OCI-LY1 (cell line): ENCODE data around the gene NPR2.

Experiments used
- H2AFZ ChIP-seq: fragments of 200-600 bp; sonication (generic), shearing (Covaris generic); 2 replicates; pipeline ENCODE4 v1.6.0; 2014; ENCODE audit warnings: antibody characterized with exemption, mild to moderate bottlenecking, low read length
- H3F3A ChIP-seq: fragments of 200-600 bp; sonication (generic), shearing (Covaris generic); 2 replicates; pipeline ENCODE4 v1.6.0; 2014; ENCODE audit warnings: mild to moderate bottlenecking, antibody characterized with exemption, low read length, moderate library complexity; ENCODE audit not compliant: insufficient read depth
- H3K27ac ChIP-seq: fragments of 200-600 bp; sonication (generic); 2 replicates; pipeline ENCODE4 v1.5.1; 2014; ENCODE audit warnings: low read length, mixed run types, mild to moderate bottlenecking, low read depth; ENCODE audit not compliant: poor library complexity, severe bottlenecking
- H3K27me3 ChIP-seq: fragments of 200-600 bp; sonication (generic); 2 replicates; pipeline ENCODE4 v1.6.0; 2014; ENCODE audit warnings: antibody characterized with exemption, mild to moderate bottlenecking, low read length, moderate library complexity; ENCODE audit not compliant: insufficient read depth
- H3K36me3 ChIP-seq: fragments of 200-600 bp; sonication (generic); 2 replicates; pipeline ENCODE4 v1.6.1; 2014; ENCODE audit warnings: mild to moderate bottlenecking, antibody characterized with exemption, low read length, moderate library complexity, mixed read lengths; ENCODE audit not compliant: insufficient read depth
- H3K4me1 ChIP-seq: fragments of 200-600 bp; sonication (generic); 2 replicates; pipeline ENCODE4 v1.5.1; 2014; ENCODE audit warnings: mild to moderate bottlenecking, low read length, moderate library complexity; ENCODE audit not compliant: insufficient read depth, severe bottlenecking
- H3K4me2 ChIP-seq: fragments of 200-600 bp; sonication (generic), shearing (Covaris generic); 2 replicates; pipeline ENCODE4 v1.6.1; 2014; ENCODE audit warnings: low read length
- H3K4me3 ChIP-seq: fragments of 200-600 bp; sonication (generic); 2 replicates; pipeline ENCODE4 v1.5.1; 2014; ENCODE audit warnings: low read length, low read depth, mild to moderate bottlenecking, mixed read lengths; ENCODE audit not compliant: poor library complexity, severe bottlenecking
- H3K79me2 ChIP-seq: fragments of 200-600 bp; shearing (Covaris generic); 2 replicates; pipeline ENCODE4 v1.6.1; 2016; ENCODE audit warnings: mixed run types, low read length, mixed read lengths; ENCODE audit not compliant: insufficient read depth
- H3K9ac ChIP-seq: fragments of 200-600 bp; sonication (generic), shearing (Covaris generic); 2 replicates; pipeline ENCODE4 v1.6.1; 2014; ENCODE audit warnings: mild to moderate bottlenecking, low read length, mixed read lengths
- H3K9me2 ChIP-seq: fragments of 200-600 bp; sonication (generic), shearing (Covaris generic); 2 replicates; pipeline ENCODE4 v1.6.1; 2014; ENCODE audit warnings: low read depth, mild to moderate bottlenecking, low read length, mixed read lengths
- H3K9me3 ChIP-seq: fragments of 200-600 bp; shearing (Covaris generic); 2 replicates; pipeline ENCODE4 v1.6.1; 2014; ENCODE audit warnings: low read length, mixed read lengths
- H4K20me1 ChIP-seq: fragments of 200-600 bp; sonication (generic), shearing (Covaris generic); 2 replicates; pipeline ENCODE4 v1.6.0; 2016; ENCODE audit warnings: mild to moderate bottlenecking, low read length; ENCODE audit not compliant: insufficient read depth
- CTCF ChIP-seq: fragments of 200-600 bp; sonication (generic), shearing (Covaris generic); IDR thresholded peaks from 2 replicates; pipeline ENCODE4 v1.5.1; 2017; ENCODE audit warnings: mild to moderate bottlenecking, antibody characterized with exemption, low read length, moderate library complexity, mixed read lengths
- EZH2 ChIP-seq: fragments of 200-600 bp; sonication (generic), shearing (Covaris generic); IDR thresholded peaks from 2 replicates; pipeline ENCODE4 v1.8.0; 2017; ENCODE audit warnings: borderline replicate concordance, mixed run types, mild to moderate bottlenecking, antibody characterized with exemption, low read length, moderate library complexity, mixed read lengths

Gene NPR2

DNA sequence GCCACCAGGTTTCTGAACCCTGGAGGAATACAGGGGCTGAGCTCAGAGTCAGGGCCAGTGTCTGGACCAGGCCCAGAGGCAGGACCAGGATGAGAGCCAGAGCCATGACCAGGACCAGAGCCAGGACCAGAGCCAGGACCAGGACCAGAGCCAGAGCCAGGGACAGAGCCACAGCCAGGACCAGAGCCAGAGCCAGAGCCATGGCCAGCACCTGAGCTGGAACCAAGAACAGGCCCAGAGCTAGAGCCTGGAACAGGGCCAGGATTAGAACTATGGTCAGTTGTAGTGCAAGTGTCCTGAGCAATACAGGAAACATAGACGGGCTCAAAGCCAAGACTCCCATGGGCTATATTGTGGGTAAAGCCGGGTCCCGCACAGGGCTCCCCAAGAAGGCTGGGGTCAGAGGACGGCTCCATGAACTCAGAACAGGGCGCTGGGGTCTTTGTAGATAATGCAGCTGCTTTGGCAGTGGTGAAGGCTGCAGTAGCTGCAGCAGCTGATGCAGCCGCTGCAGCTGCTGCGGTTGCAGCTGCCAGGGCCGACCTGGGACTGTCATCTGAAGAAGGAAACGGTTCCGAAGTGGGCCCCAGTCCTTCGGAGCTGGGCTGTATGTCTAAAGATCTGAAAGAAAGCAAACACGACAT, 20.1 kb downstream of the NPR2 start:
- Histone ChIP-seq H3K4me3 (peak overlapping the region; percentile 59), H3K4me1 (peaks cover 33% of the 10 kb centered on the region), H3K27ac (peak overlapping the region; percentile 20), H3K9me3 (no peaks in the 10 kb centered on the region), H3K27me3 (no peaks in the 10 kb centered on the region), H3K9me2 (no peaks in the 10 kb centered on the region), H3K36me3 (peaks cover 3% of the 10 kb centered on the region; the same call in 1 of the 2 replicates), H3K9ac (peak overlapping the region; percentile 31; the same call in 1 of the 2 replicates), H3K4me2 (peak overlapping the region; percentile 75), H3F3A (no peaks in the 10 kb centered on the region), H3K79me2 (no peaks in the 10 kb centered on the region), H4K20me1 (no peaks in the 10 kb centered on the region), H2AFZ (no peak overlapping the region)
- no peak for TF ChIP-seq EZH2
- no peak for TF ChIP-seq CTCF

DNA sequence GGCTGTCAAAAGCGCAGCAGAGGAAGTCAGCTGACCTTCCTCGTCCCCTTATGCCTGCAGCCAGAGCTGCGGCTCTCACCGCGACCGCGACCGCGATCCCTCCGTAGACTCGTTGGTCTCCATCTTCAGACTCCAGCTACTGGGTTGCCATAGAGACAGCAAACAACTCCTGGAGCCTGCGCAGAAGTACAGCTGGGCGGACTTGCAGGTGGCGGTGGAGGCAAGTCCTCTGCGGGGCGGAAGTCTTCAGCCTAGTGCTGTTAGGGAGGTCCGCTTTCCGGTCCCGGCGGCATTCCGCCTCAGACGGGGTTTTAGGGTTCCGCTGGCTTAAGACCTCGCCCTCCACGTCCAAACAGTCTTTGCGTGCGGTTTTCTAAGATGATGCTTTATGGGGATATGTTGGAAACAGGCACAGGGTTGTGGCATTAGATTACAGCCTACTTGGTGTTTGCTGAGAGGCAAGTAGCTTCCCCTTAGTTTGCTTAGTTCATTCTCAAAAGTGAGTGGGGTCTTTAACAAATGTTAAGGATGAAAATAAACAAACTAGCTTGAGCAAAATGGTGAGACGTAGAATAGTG, 20.7 kb downstream of the NPR2 start, which contains the start of gene SPAG8:
Gene SPAG8, minus strand, starts transcription at position 238 of the 578 bp plus-strand sequence. Its CDS starts 115 bp downstream, at position 123.
- H3K79me2 ChIP-seq, result no peaks in the 10 kb centered on the region
- H3K9ac ChIP-seq, result peak within 1 kb of the TSS; percentile 42; the same call in 1 of the 2 replicates
- H2AFZ ChIP-seq, result no peak within 1 kb of the TSS
- H3K9me2 ChIP-seq, result no peaks in the 10 kb centered on the region
- no peak for TF ChIP-seq CTCF
- no peak for TF ChIP-seq EZH2
- no peaks in the 10 kb centered on the region for H4K20me1 ChIP-seq
- H3K27me3 ChIP-seq, result no peaks in the 10 kb centered on the region
- H3F3A ChIP-seq, result no peaks in the 10 kb centered on the region
- H3K4me3 ChIP-seq, result peak within 1 kb of the TSS; percentile 59
- H3K27ac ChIP-seq, result peak within 1 kb of the TSS; percentile 58
- H3K4me1 ChIP-seq, result peaks cover 33% of the 10 kb centered on the region
- H3K36me3 ChIP-seq, result no peaks in the 10 kb centered on the region; the same call in none of the 2 replicates
- no peaks in the 10 kb centered on the region for H3K9me3 ChIP-seq
- H3K4me2 ChIP-seq, result peak within 1 kb of the TSS; percentile 75

DNA sequence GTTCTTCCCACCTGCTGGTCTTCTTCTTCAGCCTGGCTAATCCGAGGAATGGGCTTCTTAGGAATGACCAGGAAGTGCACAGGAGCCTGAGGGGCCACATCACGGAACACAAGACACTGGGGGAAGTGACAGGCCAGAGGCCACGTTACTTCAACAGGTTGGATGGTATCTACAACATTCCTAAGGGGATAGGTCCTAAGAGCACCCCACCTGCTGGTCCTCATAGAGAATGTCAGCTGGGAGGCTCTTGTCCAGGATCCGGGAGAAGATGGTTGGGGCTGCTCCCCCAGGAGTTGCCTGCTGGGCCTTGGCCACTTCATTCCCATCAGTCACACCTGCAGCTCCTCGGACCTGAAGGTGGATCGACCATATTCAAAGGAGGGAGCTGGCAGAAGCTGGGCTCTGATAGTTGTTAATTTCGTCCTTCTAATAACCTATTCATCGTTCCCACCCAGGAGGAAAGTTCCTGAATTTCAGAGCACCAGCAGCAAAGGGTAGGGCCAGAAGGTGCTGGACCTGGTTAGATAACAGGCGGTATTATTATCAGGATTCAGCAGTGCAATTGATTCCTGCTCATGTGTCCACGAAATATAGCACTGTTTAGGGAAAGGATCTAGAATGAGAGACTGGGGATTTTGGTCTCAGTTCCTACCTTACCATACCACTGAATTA, 22.2 kb downstream of the NPR2 start:
- Histone ChIP-seq H2AFZ (no peak overlapping the region), H3K4me1 (peaks cover 33% of the 10 kb centered on the region), H3K36me3 (no peaks in the 10 kb centered on the region; the same call in none of the 2 replicates), H3K27me3 (no peaks in the 10 kb centered on the region), H3F3A (no peaks in the 10 kb centered on the region), H3K9me3 (no peaks in the 10 kb centered on the region), H4K20me1 (no peaks in the 10 kb centered on the region), H3K9me2 (no peaks in the 10 kb centered on the region), H3K79me2 (no peaks in the 10 kb centered on the region), H3K4me3 (peak overlapping the region; percentile 77), H3K27ac (peak overlapping the region; percentile 78), H3K9ac (peak overlapping the region; percentile 91), H3K4me2 (peak overlapping the region; percentile 79)
- no peak for TF ChIP-seq EZH2
- peak; percentile 41; the same call in 1 of the 2 replicates for TF ChIP-seq CTCF
